RWPE2 (cell line): ENCODE results near the gene HCRTR1.

Source experiments
- ATAC-seq: fragments of 200-7000 bp; cut with Tn5 transposase; 3 replicates; pipeline ENCODE4 v1.9.1; 2021; ENCODE audit warnings: low read depth
- DNase-seq: peaks from one replicate; pipeline ENCODE4 v3.0.0-alpha.2; 2020; ENCODE audit warnings: low spot score
- H3K27ac ChIP-seq: fragments of 450-650 bp; 2 replicates; pipeline ENCODE4 v1.5.1; 2017; ENCODE audit warnings: mild to moderate bottlenecking; ENCODE audit not compliant: poor library complexity, severe bottlenecking
- H3K27me3 ChIP-seq: fragments of 250-450 bp; sonication (Bioruptor Pico); 2 replicates; pipeline ENCODE4 v1.5.1; 2021; ENCODE audit warnings: mild to moderate bottlenecking, moderate library complexity; ENCODE audit not compliant: insufficient read depth, poor library complexity, severe bottlenecking
- H3K36me3 ChIP-seq: fragments of 250-450 bp; sonication (Bioruptor Pico); 2 replicates; pipeline ENCODE4 v1.5.1; 2020; ENCODE audit warnings: low read depth, mild to moderate bottlenecking, moderate library complexity
- H3K4me1 ChIP-seq: fragments of 250-450 bp; sonication (Bioruptor Pico); 2 replicates; pipeline ENCODE4 v1.5.1; 2021; ENCODE audit warnings: mild to moderate bottlenecking, moderate library complexity; ENCODE audit not compliant: insufficient read depth, poor library complexity, severe bottlenecking
- H3K4me3 ChIP-seq: fragments of 250-450 bp; sonication (Bioruptor Pico); 2 replicates; pipeline ENCODE4 v1.5.1; 2021; ENCODE audit warnings: mild to moderate bottlenecking, moderate library complexity; ENCODE audit not compliant: severe bottlenecking
- H3K9me3 ChIP-seq: fragments of 250-450 bp; sonication (Bioruptor Pico); 2 replicates; pipeline ENCODE4 v1.5.1; 2021; ENCODE audit warnings: mild to moderate bottlenecking, moderate library complexity; ENCODE audit not compliant: severe bottlenecking
- TF ChIP-seq, protein P1 (sequence below): fragments of 450-650 bp; IDR thresholded peaks from one replicate; pipeline ENCODE4 v1.5.1; 2017; ENCODE audit warnings: mild to moderate bottlenecking, moderate library complexity; ENCODE audit not compliant: poor library complexity, severe bottlenecking

HCRTR1 gene

DNA sequence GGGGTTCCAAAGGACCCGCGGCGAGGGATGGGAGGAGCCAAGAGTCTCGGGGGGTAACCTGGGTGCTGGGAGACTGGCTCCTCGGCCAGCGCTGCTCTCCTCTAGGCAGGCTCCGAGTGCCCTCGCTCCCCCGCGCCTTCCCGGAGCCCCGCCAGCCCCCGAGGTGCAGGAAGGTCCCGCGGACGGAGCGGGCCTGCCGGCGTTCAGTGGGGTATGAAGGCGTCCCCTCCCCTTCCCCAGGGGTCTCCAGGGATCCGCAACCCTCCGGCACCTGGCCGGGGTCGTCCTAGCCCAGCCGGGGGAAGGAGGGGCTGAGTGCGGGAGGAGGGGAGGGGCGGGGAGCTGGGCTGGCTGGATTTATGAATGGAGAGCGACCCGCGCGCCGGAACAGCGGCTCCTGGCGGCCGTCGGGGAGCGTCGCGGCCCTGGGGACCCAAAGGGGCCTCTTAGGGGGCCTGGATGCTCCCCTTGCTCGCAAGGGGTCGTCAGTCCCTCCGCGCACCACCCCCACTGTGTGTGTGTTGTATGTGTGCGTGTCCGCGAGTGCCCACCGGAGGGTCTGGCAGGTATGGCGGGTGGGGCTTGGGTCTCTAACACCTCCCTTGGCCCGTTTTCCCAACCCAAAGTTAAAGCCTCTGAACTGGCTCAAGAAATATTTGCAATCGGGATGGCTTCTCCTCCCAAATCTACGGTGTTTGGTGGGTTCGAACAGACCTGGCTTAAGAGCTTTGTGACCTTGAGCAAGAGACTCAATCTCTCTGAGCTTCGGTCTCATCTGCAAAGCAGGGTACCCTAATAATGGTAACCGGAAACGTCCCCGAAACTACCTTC is 642 bp downstream of the HCRTR1 start:
- ATAC-seq = peak; percentile 61
- no peak overlapping the region for H3K27ac ChIP-seq
- peak overlapping the region; percentile 36 for H3K4me3 ChIP-seq
- DNase-seq = no peak
- no peaks in the 10 kb centered on the region for H3K4me1 ChIP-seq
- no peaks in the 10 kb centered on the region for H3K9me3 ChIP-seq
- no peaks in the 10 kb centered on the region for H3K36me3 ChIP-seq
- peaks cover 13% of the 10 kb centered on the region for H3K27me3 ChIP-seq
- TF ChIP-seq, protein P1, sequence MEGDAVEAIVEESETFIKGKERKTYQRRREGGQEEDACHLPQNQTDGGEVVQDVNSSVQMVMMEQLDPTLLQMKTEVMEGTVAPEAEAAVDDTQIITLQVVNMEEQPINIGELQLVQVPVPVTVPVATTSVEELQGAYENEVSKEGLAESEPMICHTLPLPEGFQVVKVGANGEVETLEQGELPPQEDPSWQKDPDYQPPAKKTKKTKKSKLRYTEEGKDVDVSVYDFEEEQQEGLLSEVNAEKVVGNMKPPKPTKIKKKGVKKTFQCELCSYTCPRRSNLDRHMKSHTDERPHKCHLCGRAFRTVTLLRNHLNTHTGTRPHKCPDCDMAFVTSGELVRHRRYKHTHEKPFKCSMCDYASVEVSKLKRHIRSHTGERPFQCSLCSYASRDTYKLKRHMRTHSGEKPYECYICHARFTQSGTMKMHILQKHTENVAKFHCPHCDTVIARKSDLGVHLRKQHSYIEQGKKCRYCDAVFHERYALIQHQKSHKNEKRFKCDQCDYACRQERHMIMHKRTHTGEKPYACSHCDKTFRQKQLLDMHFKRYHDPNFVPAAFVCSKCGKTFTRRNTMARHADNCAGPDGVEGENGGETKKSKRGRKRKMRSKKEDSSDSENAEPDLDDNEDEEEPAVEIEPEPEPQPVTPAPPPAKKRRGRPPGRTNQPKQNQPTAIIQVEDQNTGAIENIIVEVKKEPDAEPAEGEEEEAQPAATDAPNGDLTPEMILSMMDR = peak; percentile 86

DNA sequence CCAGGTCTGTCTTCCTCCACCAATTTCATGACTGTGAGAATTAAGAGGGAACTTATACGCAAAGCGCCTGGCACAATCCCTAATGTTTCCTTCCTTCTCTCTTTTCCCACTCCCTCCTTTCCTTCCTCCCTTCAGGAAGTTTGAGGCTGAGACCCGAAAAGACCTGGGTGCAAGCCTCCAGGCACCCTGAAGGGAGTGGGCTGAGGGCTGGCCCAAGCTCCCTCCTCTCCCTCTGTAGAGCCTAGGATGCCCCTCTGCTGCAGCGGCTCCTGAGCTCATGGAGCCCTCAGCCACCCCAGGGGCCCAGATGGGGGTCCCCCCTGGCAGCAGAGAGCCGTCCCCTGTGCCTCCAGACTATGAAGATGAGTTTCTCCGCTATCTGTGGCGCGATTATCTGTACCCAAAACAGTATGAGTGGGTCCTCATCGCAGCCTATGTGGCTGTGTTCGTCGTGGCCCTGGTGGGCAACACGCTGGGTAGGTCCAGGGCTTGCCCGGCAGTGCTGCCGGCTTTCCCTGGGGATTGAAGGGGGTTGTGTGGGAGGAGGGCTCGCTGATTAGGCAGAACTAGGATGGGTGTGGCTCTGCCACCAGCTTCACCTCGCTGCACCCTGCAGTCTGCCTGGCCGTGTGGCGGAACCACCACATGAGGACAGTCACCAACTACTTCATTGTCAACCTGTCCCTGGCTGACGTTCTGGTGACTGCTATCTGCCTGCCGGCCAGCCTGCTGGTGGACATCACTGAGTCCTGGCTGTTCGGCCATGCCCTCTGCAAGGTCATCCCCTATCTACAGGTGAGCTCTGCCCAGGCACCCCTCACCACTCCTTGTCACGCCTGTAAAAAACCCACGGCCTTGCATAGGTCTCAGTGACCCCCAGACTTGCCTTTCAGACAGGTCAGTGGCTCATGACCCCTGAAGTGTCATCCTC is 1.7 kb downstream of the HCRTR1 start:
- H3K27ac ChIP-seq = no peak overlapping the region
- TF ChIP-seq, protein P1 = no peak

DNA sequence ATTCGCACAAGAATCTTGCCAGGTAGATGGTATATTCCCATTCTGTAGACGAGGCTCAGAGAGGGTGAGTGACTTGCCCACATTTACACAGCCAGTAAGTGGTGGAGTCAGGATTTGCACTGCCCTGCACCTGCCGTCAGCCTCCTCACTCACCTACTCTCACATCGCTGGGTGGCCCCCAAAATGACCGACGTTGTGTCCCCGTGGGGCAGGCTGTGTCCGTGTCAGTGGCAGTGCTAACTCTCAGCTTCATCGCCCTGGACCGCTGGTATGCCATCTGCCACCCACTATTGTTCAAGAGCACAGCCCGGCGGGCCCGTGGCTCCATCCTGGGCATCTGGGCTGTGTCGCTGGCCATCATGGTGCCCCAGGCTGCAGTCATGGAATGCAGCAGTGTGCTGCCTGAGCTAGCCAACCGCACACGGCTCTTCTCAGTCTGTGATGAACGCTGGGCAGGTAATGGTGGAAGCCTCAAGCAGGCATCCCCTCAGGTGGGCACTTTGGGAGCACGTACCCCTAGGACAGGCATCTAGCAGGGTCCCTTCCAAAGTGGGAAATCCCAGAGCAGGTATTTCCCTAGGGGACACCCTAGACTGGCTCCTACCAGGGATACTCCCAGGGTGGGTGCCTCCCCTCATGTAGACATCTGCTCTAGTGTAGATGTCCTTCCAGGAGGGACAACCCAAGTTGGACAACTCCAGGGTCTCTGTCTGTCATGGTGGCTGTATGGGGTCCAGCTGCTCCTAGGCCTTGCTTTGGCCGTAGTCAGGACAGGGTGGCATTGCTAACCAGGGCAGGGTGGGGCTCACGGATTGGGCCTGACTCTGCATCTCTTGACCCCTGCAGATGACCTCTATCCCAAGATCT is 3.4 kb downstream of the HCRTR1 start:
- Histone ChIP-seq H3K27me3 (peaks cover 13% of the 10 kb centered on the region), H3K27ac (no peak overlapping the region), H3K4me3 (no peak overlapping the region), H3K36me3 (no peaks in the 10 kb centered on the region), H3K9me3 (no peaks in the 10 kb centered on the region), H3K4me1 (no peaks in the 10 kb centered on the region)
- DNase-seq (no peak), ATAC-seq (no peak)
- TF ChIP-seq, protein P1 = no peak

More for the DNA sequence above, 1.7 kb downstream of the HCRTR1 start:
- DNase-seq = no peak
- no peak for ATAC-seq
- H3K4me1 ChIP-seq = no peaks in the 10 kb centered on the region
- H3K36me3 ChIP-seq = no peaks in the 10 kb centered on the region
- H3K27me3 ChIP-seq = peaks cover 13% of the 10 kb centered on the region
- no peak overlapping the region for H3K4me3 ChIP-seq
- H3K9me3 ChIP-seq = no peaks in the 10 kb centered on the region

DNA sequence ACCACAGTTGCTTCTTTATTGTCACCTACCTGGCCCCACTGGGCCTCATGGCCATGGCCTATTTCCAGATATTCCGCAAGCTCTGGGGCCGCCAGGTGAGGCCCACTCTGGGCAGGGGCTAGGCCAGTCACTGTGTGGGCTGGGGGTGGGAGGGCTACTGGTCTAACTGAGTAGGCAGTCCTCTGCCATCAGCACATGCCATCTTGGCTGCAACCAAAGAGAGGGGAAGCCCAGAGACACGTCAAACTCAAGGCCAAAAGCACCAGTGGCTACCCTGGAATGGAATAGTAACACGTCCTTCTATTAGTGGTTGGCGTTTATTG is 4.0 kb downstream of the HCRTR1 start:
- no peak for ATAC-seq
- Histone ChIP-seq H3K27me3 (peaks cover 13% of the 10 kb centered on the region), H3K27ac (no peak overlapping the region), H3K4me1 (no peaks in the 10 kb centered on the region), H3K36me3 (no peaks in the 10 kb centered on the region), H3K4me3 (no peak overlapping the region), H3K9me3 (no peaks in the 10 kb centered on the region)
- TF ChIP-seq, protein P1 = no peak
- no peak for DNase-seq
